ENCODE data around the gene SLC8A1.

- TF ChIP-seq ZFP30 (CRISPR knock-in tag; IDR thresholded peaks at IDR 0.05) = no peak
- TF ChIP-seq ZC3H10 (CRISPR knock-in tag; IDR thresholded peaks at IDR 0.05) = no peak
- TF ChIP-seq ISL1 (CRISPR knock-in tag; IDR thresholded peaks at IDR 0.05) = no peak
- no peak for TF ChIP-seq ESRRG (CRISPR knock-in tag; IDR thresholded peaks at IDR 0.05)
- TF ChIP-seq, protein P1, sequence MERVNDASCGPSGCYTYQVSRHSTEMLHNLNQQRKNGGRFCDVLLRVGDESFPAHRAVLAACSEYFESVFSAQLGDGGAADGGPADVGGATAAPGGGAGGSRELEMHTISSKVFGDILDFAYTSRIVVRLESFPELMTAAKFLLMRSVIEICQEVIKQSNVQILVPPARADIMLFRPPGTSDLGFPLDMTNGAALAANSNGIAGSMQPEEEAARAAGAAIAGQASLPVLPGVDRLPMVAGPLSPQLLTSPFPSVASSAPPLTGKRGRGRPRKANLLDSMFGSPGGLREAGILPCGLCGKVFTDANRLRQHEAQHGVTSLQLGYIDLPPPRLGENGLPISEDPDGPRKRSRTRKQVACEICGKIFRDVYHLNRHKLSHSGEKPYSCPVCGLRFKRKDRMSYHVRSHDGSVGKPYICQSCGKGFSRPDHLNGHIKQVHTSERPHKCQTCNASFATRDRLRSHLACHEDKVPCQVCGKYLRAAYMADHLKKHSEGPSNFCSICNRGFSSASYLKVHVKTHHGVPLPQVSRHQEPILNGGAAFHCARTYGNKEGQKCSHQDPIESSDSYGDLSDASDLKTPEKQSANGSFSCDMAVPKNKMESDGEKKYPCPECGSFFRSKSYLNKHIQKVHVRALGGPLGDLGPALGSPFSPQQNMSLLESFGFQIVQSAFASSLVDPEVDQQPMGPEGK (CRISPR knock-in tag; IDR thresholded peaks at IDR 0.05; ENCODE audit: borderline replicate concordance) = no peak
- TF ChIP-seq SNAI2 (CRISPR knock-in tag; IDR thresholded peaks at IDR 0.05) = no peak
- TF ChIP-seq TCF4 (CRISPR knock-in tag; IDR thresholded peaks at IDR 0.05; ENCODE audit: borderline replicate concordance) = no peak
- TF ChIP-seq RARB (CRISPR knock-in tag; IDR thresholded peaks at IDR 0.05) = no peak
- TF ChIP-seq, protein P2, sequence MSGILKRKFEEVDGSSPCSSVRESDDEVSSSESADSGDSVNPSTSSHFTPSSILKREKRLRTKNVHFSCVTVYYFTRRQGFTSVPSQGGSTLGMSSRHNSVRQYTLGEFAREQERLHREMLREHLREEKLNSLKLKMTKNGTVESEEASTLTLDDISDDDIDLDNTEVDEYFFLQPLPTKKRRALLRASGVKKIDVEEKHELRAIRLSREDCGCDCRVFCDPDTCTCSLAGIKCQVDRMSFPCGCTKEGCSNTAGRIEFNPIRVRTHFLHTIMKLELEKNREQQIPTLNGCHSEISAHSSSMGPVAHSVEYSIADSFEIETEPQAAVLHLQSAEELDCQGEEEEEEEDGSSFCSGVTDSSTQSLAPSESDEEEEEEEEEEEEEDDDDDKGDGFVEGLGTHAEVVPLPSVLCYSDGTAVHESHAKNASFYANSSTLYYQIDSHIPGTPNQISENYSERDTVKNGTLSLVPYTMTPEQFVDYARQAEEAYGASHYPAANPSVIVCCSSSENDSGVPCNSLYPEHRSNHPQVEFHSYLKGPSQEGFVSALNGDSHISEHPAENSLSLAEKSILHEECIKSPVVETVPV (CRISPR knock-in tag; IDR thresholded peaks at IDR 0.05) = no peak
- TF ChIP-seq, protein P3, sequence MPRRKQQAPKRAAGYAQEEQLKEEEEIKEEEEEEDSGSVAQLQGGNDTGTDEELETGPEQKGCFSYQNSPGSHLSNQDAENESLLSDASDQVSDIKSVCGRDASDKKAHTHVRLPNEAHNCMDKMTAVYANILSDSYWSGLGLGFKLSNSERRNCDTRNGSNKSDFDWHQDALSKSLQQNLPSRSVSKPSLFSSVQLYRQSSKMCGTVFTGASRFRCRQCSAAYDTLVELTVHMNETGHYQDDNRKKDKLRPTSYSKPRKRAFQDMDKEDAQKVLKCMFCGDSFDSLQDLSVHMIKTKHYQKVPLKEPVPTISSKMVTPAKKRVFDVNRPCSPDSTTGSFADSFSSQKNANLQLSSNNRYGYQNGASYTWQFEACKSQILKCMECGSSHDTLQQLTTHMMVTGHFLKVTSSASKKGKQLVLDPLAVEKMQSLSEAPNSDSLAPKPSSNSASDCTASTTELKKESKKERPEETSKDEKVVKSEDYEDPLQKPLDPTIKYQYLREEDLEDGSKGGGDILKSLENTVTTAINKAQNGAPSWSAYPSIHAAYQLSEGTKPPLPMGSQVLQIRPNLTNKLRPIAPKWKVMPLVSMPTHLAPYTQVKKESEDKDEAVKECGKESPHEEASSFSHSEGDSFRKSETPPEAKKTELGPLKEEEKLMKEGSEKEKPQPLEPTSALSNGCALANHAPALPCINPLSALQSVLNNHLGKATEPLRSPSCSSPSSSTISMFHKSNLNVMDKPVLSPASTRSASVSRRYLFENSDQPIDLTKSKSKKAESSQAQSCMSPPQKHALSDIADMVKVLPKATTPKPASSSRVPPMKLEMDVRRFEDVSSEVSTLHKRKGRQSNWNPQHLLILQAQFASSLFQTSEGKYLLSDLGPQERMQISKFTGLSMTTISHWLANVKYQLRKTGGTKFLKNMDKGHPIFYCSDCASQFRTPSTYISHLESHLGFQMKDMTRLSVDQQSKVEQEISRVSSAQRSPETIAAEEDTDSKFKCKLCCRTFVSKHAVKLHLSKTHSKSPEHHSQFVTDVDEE (CRISPR knock-in tag; IDR thresholded peaks at IDR 0.05) = no peak
- no peak for TF ChIP-seq ZFP3 (CRISPR knock-in tag; IDR thresholded peaks at IDR 0.05)
Observed at GRCh38 chr2:40363231-40363630, 88.7 kb downstream of the SLC8A1 start.

Measured in SK-N-SH treated with all-trans-retinoic acid at 6 μM for 48 hours (cell line).